ENCODE measurements around the gene COPG2.
"Not testable (repeated sequence)": the region's sequence is repeated elsewhere in the genome, so short reads cannot be mapped to it uniquely, and the experiment has no call there.

The COPG2 gene

GRCh38 chr7:130648580-130648979 is 20.0 kb downstream of the COPG2 start:
- no peak for DNase-seq

DNA sequence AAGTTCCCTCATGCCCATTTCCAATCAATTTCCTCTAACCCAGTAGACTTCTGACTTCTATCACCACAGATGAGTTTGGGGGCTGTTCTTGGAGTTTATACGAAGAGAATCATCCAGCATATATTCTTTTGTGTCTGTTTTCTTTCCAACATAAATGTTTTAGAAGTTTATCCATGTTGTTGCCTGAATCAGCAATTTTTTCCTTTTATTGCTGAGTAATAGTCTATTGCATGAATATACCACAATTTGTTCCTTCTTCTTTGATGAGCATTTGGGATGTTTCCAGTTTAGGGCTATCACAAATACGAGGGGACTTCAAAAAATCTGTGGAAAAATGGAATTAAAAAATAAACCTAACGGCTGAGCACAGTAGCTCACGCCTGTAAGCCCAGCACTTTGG is 26.2 kb downstream of the COPG2 start:
- DNase-seq: no peak

- DNase-seq: no peak
Measured at GRCh38 chr7:130641497-130641896, 27.1 kb downstream of the COPG2 start.

GRCh38 chr7:130641040-130641439 is 27.5 kb downstream of the COPG2 start:
- no peak for DNase-seq

GRCh38 chr7:130639388-130639787 is 29.2 kb downstream of the COPG2 start:
- no peak for DNase-seq

GRCh38 chr7:130632111-130632510 is 36.4 kb downstream of the COPG2 start:
- DNase-seq: no peak

DNA sequence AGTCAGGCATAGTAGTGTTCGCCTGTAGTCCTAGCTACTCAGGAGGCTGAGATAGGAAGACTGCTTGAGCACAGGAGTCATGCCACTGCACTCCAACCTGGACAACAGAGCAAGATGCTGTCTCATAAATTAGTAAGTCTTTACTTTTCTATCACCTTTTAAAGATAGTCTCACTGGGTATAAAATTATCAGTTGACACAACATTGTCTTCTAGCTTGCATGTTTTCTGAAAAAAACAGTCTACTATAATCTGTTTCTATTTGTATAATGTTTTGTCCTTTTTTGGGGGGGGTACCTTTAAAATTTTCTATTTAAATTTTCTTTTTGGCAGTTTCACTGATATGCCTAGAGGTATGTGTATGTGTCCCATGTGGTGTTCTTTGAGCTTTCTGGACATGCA is 39.6 kb downstream of the COPG2 start:
- DNase-seq: no peak

DNA sequence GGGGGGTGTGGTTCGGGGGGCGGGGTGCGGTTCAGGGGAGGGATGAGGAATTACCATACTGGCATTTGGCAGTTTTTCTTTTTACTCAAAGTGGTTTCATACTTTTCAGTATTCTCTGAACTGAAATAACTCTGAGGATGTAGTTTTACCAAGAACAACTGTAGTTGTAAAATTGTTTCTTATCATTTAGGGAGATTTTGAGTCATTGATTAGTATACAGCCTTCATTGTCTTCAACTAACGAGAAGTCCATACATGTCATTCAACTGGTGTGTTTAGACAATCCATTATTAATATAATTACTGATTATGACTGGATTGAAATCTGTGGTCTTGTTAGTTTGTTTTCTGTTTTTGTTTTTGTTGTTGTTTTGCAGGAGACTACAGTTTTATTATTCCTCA is 40.8 kb downstream of the COPG2 start:
- no peak for DNase-seq

GRCh38 chr7:130622866-130623265 is 45.7 kb downstream of the COPG2 start:
- no peak for DNase-seq

DNA sequence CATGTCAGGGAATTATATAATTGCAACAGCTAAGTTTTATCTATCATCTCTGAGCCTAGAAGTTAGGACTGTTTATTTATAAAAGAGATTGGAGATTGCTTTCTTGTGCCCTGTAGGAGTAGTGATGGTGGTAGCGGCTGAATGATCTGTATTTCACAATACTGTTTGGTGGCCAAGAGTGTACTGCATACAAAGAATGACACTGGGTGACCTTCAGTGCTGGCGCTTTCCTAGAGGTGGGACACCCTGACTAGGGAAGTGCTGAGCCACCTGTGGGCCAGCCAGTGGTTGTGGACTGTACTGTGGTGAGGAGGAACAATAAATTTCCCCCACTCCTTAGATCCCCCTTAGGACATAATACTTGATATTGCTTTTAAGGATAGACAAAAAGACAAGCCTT is 53.0 kb downstream of the COPG2 start:
- no peak for DNase-seq

GRCh38 chr7:130614449-130614848 is 54.1 kb downstream of the COPG2 start:
- no peak for DNase-seq

DNA sequence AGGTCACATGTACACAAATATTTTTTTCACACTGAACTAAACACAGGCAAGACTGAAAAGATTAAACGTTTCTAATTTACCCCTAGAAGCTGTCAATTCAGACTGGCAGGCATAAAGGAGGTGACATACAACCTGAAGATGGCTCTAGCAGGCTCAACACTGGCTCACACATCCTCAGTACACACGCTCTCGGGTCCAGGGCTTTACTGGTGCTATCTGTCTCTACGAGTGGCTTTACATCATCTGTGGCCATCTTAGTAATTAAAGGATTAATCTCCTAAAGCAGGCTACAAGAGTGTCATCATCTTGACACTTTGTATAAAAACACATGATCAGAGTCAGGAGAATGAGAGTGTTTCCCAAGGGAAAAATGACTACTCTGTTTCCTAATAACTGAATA is 57.3 kb downstream of the COPG2 start:
- DNase-seq: peak; percentile 76 to 90

DNA sequence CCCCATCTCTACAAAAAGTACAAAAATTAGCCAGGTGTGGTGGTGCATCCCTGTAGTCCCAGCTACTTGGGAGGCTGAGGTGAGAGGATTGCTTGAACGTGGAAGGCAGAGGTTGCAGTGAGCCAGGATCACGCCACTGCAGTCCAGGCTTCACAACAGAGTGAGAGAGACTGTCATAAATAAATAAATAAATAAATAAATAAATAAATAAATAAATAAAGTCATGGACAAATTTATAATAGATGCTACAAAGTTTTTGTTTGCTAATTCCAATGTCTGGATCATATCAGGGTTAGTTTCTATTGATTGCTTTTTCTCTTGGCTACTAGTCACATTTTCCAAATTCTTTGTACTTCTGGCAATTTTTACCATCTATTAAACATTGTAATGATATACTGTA is 61.5 kb downstream of the COPG2 start:
- not testable (repeated sequence) for DNase-seq

DNA sequence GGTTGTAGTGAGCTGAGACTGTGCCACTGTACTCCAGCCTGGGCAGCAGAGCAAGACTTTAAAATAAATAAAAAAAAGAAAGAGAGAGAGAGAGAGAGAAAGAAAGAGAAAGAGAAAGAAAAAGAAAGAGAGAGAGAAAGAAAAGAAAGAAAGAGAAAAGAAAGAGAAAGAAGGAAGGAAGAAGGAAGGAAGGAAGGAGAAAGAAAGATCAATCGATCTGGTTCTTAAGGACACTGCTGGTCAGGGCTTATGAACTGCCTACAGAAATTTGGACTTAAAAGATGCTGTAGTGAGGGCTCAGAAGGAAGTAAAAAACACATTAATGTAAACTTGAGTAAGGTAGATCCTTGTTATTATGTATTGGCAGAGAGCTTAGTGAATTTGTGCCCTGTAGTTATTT is 62.4 kb downstream of the COPG2 start:
- no peak for DNase-seq

- no peak for DNase-seq
Measured at GRCh38 chr7:130598056-130598455, 70.5 kb downstream of the COPG2 start.

DNA sequence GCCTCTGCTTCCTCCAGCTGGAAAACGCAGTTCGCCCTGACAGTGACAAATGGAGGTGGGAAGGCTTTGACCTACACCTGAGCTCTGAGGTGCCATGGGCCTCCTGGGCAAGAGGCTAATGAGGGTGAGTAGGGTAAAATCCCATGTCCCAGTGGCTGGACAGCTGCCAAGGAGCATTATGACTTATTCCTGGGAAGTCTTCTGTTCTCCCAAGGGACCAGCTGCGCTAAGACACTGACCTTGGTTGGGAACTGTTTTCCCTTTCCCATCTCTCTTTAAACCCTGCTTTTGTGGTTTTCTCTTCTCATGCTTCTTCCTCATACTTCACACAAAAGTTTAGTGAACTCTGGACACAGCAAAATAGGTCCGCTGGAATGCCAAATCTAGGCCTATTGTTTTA is 72.6 kb downstream of the COPG2 start:
- DNase-seq: peak in 1 of 2 experiments; percentile 7

GRCh38 chr7:130593033-130593432 is 75.5 kb downstream of the COPG2 start:
- peak; percentile 10 to 33 for DNase-seq

GRCh38 chr7:130591464-130591863 is 77.1 kb downstream of the COPG2 start:
- not testable (repeated sequence) for DNase-seq

- DNase-seq: not testable (repeated sequence)
Measured at GRCh38 chr7:130585932-130586331, 82.6 kb downstream of the COPG2 start.

GRCh38 chr7:130575110-130575509 is 93.4 kb downstream of the COPG2 start:
- DNase-seq: not testable (repeated sequence)

GRCh38 chr7:130570144-130570543 is 98.4 kb downstream of the COPG2 start:
- not testable (repeated sequence) for DNase-seq

DNA sequence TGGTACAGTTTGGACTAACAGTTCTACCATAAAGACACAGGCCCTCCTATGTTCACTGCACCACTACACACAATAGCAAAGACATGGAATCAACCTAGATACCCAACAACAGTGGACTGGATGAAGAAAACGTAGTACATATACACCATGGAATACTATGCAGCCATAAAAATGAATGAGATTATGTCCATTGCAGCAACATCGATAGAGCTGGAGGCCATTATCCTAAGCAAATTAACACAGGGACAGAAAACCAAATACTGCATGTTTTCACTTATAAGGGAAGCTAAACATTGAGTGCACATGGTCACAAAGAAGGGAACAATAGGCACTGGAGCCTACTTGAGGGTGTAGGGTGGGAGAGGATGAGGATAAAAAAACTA is 101.7 kb downstream of the COPG2 start:
- no peak for DNase-seq

DNA sequence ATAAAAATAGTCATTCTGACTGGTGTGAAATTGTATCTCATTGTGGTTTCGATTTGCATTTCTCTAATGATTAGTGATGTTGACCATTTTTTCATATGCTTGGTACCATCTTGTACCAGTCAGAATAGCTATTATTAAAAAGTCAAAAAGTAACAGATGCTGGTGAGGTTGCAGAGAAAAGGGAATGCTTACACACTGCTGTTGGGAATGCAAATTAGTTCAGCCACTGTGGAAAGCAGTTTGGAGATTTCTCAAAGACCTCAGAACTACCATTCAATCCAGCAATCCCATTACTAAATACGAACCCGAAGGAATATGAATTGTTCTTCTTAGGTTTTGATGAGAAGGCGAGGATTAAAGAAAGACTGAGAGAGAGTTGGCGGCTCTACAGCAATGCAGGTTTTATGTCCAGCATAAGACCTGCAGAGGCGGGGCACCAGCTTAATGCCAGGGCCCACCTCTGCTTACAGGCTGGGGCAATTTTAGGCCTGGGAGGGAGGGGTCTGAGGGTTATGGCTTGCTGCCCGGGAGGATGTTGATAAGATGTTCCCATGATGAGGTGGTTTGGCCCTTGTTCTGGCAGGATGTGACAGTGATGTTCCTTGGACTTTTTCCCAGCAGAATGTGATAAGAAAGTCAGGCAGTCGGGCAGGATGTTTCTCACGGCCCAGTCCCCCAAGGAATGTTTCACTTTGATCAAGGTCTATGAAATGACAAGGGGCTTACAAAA is 102.2 kb downstream of the COPG2 start:
- DNase-seq: no peak

GRCh38 chr7:130560972-130561371 is 107.6 kb downstream of the COPG2 start:
- DNase-seq: peak in 1 of 2 experiments; percentile 35

DNA sequence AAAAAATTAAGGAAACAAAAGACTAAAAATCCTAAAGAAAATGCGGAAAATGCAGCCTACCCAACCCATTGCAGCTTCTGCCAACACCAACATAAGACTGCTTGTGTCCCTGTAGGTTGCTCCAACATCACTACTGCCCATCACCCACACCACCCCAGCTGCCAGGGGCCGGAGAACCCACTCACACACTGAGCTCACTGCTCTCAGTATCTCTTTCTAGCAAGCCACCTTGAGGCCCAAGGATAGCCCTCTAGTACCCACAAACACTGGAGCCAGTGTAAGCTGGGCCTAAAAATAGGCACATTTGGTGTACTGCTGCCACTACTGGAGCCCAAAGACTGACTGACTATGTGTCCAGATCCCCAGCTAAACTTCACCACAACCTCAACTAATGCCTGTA is 109.4 kb downstream of the COPG2 start:
- no peak for DNase-seq

Data from NCI-H524 (cell line).